Epithelial cell of alveolus of lung (primary cell): ENCODE measurements around the gene NMUR2. TPM values are rescaled to one million over a fixed set of nuclear protein-coding genes. Genes with fewer than 3 reads are reported as not detected.

Source experiments
- total RNA-seq: library from RNA; depleted of rRNA; stranded (reverse); fragments of >200 nt; gene quantifications from 2 replicates; pipeline ENCODE4 v1.2.1, GENCODE V29; 2015

NMUR2 gene, protein sequence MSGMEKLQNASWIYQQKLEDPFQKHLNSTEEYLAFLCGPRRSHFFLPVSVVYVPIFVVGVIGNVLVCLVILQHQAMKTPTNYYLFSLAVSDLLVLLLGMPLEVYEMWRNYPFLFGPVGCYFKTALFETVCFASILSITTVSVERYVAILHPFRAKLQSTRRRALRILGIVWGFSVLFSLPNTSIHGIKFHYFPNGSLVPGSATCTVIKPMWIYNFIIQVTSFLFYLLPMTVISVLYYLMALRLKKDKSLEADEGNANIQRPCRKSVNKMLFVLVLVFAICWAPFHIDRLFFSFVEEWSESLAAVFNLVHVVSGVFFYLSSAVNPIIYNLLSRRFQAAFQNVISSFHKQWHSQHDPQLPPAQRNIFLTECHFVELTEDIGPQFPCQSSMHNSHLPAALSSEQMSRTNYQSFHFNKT
- total RNA-seq = 0.24 TPM in 1 of 2 replicates, not detected in the other

DNA sequence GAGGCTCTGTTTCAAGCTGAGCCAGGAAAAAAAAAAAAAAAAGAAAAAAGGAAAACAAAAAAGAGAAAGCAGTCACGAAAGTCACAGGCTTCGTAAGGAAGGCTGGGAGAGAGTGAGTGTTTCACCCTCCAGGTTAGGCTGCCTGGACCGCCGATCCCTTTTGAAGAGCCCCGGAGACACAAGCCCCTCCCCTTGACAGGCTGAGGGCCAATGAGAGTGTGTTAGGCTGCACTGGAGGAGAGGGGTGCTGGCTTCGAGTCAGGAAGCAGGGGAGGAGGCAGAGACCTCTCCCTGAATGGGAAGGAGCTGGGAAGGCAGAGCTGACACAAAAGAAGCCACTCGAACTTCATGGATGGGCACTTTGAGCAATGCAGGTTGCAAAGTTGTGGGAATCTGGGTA lies at the start of gene NMUR2:
NMUR2 (minus strand) TSS at position 135 of the 400 bp plus-strand sequence. CDS start 166 bp downstream, outside the sequence.

